HG02870 (cell line): ENCODE measurements around the gene NDRG2.

ENCODE experiments used
- ATAC-seq: cut with Tn5 transposase; IDR thresholded peaks from one replicate; pipeline ENCODE4 v1.9.1; 2021; ENCODE audit warnings: mild to moderate bottlenecking, moderate library complexity; ENCODE audit not compliant: unreplicated experiment

The NDRG2 gene

GRCh38 chr14:20978687-20979086, 46.2 kb downstream of the NDRG2 start:
- ATAC-seq: no peak

- no peak for ATAC-seq
These were observed 48.6 kb downstream of the NDRG2 start for GRCh38 chr14:20976291-20976690.

DNA sequence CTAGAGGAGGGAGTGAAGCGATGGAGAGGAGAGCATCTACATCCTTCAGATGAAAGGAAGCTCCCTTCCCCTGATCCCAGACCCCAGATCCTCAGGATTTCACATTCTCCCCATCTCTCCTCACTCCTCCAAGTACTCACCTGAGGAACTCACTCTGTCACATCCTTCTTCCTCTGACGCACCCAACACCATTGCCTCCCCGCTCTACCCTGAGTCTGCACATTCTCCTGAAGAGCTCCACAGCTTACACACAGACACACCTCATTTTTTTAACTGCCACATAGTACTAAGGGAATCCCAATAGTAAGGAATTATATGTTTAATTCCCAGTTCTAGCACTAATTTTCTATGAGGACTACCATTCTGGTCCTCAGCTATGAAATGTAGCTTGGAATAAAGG, 51.4 kb downstream of the NDRG2 start:
- no peak for ATAC-seq

DNA sequence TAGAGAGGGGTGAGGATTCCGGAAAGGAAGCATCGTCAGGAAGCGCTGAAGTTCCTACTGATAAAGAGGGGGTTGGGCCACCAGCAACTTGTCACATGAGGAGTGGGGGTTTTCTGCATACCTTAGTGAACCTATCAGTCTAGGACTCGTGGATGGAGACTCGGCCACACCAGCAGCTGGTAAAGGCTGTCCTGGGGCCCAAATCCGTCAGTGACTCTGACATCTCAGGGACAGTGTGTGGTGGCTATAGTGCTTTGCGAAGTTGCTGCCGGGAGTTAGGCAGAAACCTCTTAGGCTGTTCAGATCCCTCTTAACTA, 53.2 kb downstream of the NDRG2 start:
- ATAC-seq: no peak

- ATAC-seq: peak; percentile 89
These were observed 53.7 kb downstream of the NDRG2 start for GRCh38 chr14:20970983-20971704.

DNA sequence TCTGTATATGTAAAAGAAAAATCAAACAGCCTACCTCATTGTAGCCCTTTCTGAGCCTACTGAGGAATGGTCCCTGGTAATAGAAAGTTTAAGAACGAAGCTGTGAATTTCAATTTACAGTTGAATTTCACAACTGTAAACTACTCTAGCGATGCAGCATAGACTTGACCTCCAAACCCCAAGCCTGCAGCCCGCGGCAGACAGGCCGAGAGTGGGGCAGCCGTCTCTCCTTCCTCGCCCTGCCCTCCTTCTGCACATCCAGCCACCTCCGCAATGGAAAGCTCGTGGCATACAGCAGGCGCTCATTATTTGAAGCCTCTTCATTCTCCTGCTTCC, 54.2 kb downstream of the NDRG2 start:
- peak; percentile 4 for ATAC-seq

GRCh38 chr14:20969336-20969735, 55.5 kb downstream of the NDRG2 start:
- no peak for ATAC-seq
